ENCODE measurements around the gene ARHGAP24. TPM values are rescaled to one million over a fixed set of nuclear protein-coding genes. Genes with fewer than 3 reads are reported as not detected.

Gene ARHGAP24
- total RNA-seq, 1 experiment from 2014 or later: 1.3 TPM

DNA sequence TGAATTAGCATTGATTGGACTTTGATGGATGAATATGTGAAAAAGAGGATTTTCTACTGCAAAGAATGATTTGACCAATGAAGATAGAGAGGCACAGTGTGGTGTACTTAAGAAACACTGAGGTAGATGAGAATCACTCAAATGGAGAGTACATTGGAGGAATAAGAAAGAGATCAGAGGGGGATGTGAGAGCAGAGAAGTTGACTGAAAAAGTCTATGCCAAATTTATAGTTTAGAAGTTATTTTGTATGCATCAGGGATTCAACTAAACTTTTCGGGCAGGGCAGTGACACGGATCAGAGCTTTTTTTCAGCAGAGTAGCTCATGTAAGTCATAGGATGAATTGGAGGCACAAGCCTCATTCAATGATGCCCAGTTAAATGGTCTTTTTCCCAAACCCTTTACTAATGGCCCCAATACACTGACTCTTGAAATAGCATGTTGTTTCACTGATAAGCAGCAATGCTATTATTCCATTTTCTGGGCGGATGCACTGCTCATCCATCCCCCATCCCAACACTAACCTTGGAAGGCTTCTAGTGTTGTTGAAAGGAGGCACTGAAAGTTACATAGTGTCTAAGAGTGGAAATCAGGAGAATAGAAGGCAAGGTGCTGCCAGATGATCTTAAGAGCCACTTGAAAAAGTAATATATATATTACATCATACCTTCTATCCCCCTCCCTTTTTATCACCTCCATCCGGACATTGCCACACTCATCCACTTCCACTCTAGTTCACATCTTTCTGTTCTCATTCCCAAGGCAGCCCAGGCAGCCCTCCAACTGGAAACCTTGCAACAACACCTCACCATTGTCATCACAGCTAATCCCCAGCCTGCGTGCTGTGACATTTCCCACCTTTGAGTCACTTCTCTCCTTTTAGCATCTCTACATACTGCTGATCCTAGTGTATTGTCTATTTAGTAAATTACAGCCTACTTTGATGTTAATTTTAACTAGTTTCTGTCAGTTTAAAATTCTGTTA, 46.1 kb downstream of the ARHGAP24 start:
- intact Hi-C loops (cut with micrococcal nuclease): no loop called here
- Histone ChIP-seq H3K9ac (ENCODE audit: low read length) (no peak overlapping the region), H3K36me3 (ENCODE audit: control insufficient read depth in 1 of 2, insufficient read depth in 2 of 2, low read length in 2 of 2) (no peaks in the 10 kb centered on the region), H3K27ac (ENCODE audit: low read depth, low read length) (no peak overlapping the region), H2AFZ (ENCODE audit: low read depth, low read length, poor library complexity, severe bottlenecking) (no peak overlapping the region), H3K9me3 (ENCODE audit: control insufficient read depth in 1 of 2, insufficient read depth in 1 of 2, low read depth in 1 of 2, low read length in 2 of 2) (no peaks in the 10 kb centered on the region), H3K4me1 (ENCODE audit: control insufficient read depth in 1 of 2, insufficient read depth in 2 of 2, low read length in 2 of 2) (no peaks in the 10 kb centered on the region), H4K20me1 (ENCODE audit: insufficient read depth) (no peaks in the 10 kb centered on the region), H3K4me2 (ENCODE audit: low read length) (no peak overlapping the region), H3K4me3 (replicated peaks in 1 of 2; ENCODE audit: low read depth in 1 of 2, low read length in 2 of 2) (no peak overlapping the region), H3K27me3 (ENCODE audit: insufficient read depth, low read length) (no peaks in the 10 kb centered on the region), H3K9me2 (ENCODE audit: insufficient read depth) (no peaks in the 10 kb centered on the region), H3K79me2 (ENCODE audit: insufficient read depth, low read length) (no peaks in the 10 kb centered on the region)
- DNase-seq (ENCODE audit: low read depth, low spot score) (no peak), ATAC-seq (no peak)
- TF ChIP-seq YY1 (IDR thresholded peaks at IDR 0.05; ENCODE audit: extremely low read depth, insufficient replicate concordance, low read depth, low read length): no peak
- no peak for TF ChIP-seq SP1 (IDR thresholded peaks at IDR 0.05; ENCODE audit: low read depth)
- TF ChIP-seq CEBPB (IDR thresholded peaks at IDR 0.05; ENCODE audit: low read depth): no peak
- TF ChIP-seq EGR1 (IDR thresholded peaks at IDR 0.05; ENCODE audit: low read depth): no peak
- no peak for TF ChIP-seq FOSL1 (IDR thresholded peaks at IDR 0.05; ENCODE audit: low read depth)
- no peak for TF ChIP-seq ELF1 (IDR thresholded peaks at IDR 0.05; ENCODE audit: borderline replicate concordance, low read depth)
- no peak for TF ChIP-seq SRF (IDR thresholded peaks at IDR 0.05; ENCODE audit: low read depth)
- no peak for TF ChIP-seq POLR2A (IDR thresholded peaks at IDR 0.05; ENCODE audit: borderline replicate concordance, extremely low read depth, insufficient read depth, insufficient read length)
- TF ChIP-seq ZFX (IDR thresholded peaks at IDR 0.05): no peak
- no peak for TF ChIP-seq EZH2phosphoT487 (IDR thresholded peaks at IDR 0.05; ENCODE audit: borderline replicate concordance)
- TF ChIP-seq JUND (IDR thresholded peaks at IDR 0.05): no peak
- TF ChIP-seq RAD21 (IDR thresholded peaks at IDR 0.05; ENCODE audit: low read depth): no peak
- TF ChIP-seq, protein P1, sequence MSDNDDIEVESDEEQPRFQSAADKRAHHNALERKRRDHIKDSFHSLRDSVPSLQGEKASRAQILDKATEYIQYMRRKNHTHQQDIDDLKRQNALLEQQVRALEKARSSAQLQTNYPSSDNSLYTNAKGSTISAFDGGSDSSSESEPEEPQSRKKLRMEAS (IDR thresholded peaks at IDR 0.05): no peak
- TF ChIP-seq, protein P2, sequence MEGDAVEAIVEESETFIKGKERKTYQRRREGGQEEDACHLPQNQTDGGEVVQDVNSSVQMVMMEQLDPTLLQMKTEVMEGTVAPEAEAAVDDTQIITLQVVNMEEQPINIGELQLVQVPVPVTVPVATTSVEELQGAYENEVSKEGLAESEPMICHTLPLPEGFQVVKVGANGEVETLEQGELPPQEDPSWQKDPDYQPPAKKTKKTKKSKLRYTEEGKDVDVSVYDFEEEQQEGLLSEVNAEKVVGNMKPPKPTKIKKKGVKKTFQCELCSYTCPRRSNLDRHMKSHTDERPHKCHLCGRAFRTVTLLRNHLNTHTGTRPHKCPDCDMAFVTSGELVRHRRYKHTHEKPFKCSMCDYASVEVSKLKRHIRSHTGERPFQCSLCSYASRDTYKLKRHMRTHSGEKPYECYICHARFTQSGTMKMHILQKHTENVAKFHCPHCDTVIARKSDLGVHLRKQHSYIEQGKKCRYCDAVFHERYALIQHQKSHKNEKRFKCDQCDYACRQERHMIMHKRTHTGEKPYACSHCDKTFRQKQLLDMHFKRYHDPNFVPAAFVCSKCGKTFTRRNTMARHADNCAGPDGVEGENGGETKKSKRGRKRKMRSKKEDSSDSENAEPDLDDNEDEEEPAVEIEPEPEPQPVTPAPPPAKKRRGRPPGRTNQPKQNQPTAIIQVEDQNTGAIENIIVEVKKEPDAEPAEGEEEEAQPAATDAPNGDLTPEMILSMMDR (IDR thresholded peaks at IDR 0.05 in 2 of 3, conservative IDR thresholded peaks at IDR 0.05 in 1 of 3; ENCODE audit: borderline replicate concordance in 1 of 3, insufficient read depth in 1 of 3, low read depth in 2 of 3, low read length in 2 of 3): no peak
- TF ChIP-seq, protein P3, sequence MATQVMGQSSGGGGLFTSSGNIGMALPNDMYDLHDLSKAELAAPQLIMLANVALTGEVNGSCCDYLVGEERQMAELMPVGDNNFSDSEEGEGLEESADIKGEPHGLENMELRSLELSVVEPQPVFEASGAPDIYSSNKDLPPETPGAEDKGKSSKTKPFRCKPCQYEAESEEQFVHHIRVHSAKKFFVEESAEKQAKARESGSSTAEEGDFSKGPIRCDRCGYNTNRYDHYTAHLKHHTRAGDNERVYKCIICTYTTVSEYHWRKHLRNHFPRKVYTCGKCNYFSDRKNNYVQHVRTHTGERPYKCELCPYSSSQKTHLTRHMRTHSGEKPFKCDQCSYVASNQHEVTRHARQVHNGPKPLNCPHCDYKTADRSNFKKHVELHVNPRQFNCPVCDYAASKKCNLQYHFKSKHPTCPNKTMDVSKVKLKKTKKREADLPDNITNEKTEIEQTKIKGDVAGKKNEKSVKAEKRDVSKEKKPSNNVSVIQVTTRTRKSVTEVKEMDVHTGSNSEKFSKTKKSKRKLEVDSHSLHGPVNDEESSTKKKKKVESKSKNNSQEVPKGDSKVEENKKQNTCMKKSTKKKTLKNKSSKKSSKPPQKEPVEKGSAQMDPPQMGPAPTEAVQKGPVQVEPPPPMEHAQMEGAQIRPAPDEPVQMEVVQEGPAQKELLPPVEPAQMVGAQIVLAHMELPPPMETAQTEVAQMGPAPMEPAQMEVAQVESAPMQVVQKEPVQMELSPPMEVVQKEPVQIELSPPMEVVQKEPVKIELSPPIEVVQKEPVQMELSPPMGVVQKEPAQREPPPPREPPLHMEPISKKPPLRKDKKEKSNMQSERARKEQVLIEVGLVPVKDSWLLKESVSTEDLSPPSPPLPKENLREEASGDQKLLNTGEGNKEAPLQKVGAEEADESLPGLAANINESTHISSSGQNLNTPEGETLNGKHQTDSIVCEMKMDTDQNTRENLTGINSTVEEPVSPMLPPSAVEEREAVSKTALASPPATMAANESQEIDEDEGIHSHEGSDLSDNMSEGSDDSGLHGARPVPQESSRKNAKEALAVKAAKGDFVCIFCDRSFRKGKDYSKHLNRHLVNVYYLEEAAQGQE (IDR thresholded peaks at IDR 0.05; ENCODE audit: low read depth): no peak
- no peak for TF ChIP-seq SIN3A (IDR thresholded peaks at IDR 0.05; ENCODE audit: low read depth)
- no peak for TF ChIP-seq EZH2 (IDR thresholded peaks at IDR 0.05)
- TF ChIP-seq TCF7L2 (IDR thresholded peaks at IDR 0.05; ENCODE audit: borderline replicate concordance, extremely low read depth, insufficient read depth, insufficient read length): no peak
- TF ChIP-seq, protein P4, sequence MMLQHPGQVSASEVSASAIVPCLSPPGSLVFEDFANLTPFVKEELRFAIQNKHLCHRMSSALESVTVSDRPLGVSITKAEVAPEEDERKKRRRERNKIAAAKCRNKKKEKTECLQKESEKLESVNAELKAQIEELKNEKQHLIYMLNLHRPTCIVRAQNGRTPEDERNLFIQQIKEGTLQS (IDR thresholded peaks at IDR 0.05): no peak
- POLR2A ChIA-PET: no interaction called here
- RAD21 ChIA-PET (ENCODE audit: low non-redundant PET in 1 of 2, low total read pairs in 2 of 2, uncharacterized antibody in 2 of 2, unreplicated experiment in 2 of 2): no interaction called here
- CTCF ChIA-PET: no interaction called here
- BruUV-seq (replicated peaks): no TSS peak
